SKM-1 treated with dmso at 0.1 percent for 144 hours (cell line): ENCODE results near the gene MTRF1L.

ENCODE experiments used
- DNase-seq: peaks from one replicate; lab custom pipeline; 2025; ENCODE audit not compliant: unreplicated experiment; lab: John Stamatoyannopoulos, UW

MTRF1L gene, protein sequence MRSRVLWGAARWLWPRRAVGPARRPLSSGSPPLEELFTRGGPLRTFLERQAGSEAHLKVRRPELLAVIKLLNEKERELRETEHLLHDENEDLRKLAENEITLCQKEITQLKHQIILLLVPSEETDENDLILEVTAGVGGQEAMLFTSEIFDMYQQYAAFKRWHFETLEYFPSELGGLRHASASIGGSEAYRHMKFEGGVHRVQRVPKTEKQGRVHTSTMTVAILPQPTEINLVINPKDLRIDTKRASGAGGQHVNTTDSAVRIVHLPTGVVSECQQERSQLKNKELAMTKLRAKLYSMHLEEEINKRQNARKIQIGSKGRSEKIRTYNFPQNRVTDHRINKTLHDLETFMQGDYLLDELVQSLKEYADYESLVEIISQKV

DNA sequence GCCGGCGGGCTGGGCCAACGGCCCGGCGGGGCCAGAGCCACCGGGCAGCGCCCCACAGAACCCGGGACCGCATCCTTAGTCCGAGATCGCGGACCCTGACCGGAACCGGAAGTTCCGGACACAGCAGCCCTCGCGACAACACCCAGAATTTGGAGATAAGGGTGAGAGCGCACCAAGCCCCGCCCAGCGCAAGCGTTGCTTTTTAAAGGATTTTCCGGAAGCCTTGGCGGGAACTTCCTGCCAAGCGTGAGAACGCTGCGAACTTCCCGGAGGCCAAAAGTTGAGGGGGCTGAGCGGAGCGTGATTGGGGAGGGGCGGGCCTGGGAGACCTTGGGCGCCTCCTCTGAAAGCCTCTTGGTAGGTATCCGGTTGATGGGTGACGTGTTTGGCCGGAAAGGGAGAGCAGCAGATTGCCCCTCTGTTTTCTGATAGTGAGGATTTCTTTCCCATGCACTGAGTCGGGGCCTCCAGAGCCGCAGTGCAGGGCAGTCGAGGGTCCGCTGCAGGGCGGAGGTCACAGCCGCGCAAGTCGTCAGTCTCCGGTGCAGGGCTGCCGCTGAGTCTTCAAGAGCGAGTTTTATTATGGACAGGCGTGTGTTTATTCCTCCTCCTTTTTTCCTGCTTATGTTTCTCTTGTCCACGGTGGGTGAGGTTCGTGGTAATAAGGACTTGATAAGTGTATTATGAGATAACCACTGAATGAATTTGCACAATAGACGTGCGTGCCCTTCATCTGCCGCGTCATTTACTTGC lies at the start of gene MTRF1L:
TSS of gene MTRF1L (minus strand) at position 97 of the 753 bp plus-strand sequence. CDS start at position 73, 24 bp downstream.
- DNase-seq: peak; percentile 95

DNA sequence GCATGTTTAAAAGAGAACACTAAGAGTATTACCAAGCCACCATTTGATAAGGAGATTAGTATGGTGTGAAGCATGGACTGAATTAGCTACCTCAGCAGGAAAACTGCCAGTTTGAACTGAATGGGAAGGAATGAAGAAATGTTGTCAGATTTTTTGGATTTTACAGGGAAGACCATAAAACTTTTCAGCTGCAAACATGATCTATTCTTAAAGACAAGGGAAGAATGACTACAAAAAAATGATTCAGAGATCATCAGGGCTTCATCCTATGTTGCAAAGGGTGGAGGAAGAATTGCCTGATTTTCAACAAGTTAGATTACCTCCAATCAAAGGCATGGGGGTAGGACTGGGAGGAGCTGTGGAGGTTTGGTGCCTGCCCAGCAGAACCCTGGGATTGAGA lies 49.3 kb upstream of the MTRF1L start:
- DNase-seq: no peak

DNA sequence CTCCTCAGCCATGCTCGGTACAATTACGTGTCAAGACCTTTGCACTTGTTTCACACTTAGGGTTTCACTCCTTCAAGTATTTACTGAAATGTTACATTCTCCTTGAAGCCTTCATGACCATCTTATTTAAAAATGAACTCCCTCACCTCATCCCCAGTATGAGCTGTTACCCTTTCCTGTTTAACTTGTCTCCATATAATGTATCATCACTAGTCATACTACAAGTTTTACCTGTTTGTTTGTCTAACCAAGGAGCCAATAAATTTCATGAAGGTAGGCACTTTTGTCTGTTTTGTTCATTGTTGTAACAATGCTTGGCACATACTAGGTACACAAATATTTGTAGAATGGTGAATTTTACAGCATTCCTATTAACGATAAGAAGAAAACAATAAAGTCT lies 46.1 kb upstream of the MTRF1L start:
- DNase-seq: no peak

DNA sequence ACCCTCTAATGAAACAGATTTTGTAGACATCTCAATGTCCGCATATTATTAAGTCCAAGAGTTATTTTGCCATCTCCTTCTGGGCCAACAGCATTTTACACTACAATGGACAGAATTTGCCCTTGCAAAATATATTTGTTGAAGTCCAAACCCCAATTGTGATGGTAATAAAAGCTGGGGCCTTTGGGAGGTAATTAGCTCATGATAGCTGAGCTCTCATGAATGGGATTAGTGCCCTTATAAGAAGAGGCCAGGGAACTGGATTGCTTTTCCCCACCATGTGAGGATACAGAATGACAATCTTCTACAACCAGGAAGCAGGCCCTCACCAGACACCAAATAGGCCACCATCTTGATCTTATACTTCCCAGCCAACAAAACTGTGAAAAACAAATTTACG lies 44.9 kb upstream of the MTRF1L start:
- no peak for DNase-seq

DNA sequence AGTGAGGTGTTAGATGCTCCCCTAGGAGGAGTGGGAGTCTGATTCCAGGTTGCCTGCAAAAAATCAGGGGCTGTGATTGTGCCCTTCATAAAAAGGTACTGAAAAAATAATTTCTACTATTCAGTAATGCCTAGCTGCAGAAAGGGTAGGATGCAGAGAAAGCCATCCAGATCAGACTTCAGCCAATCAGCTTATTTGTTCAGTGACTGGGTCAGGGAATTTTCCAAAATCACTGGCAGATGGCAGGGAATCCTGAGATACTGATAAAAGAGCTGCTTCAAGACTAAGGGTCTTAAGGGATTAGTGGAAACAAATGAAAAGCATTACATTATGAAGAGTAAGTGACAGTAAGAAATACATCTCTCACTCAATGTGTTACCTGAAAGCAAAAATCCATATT lies 42.8 kb upstream of the MTRF1L start:
- DNase-seq: no peak

DNA sequence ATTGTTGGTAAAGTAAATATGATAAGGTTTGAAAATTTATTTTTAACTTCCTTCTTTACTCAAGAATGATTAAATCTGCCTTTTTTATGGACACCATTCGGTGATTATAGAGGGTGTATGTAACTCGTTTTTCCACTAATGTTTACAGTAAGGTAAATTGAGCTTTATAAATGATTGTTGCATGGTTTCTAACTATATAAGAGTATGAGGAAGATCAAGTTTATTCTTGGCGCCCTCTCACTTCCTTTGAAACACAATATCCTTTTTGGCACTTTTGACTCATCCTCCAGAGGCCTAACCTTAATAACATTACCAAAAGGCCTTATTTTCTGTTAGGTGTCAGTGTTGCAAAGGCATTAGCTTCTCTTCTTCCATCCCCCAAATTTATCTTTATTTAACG lies 41.8 kb upstream of the MTRF1L start:
- DNase-seq: no peak

DNA sequence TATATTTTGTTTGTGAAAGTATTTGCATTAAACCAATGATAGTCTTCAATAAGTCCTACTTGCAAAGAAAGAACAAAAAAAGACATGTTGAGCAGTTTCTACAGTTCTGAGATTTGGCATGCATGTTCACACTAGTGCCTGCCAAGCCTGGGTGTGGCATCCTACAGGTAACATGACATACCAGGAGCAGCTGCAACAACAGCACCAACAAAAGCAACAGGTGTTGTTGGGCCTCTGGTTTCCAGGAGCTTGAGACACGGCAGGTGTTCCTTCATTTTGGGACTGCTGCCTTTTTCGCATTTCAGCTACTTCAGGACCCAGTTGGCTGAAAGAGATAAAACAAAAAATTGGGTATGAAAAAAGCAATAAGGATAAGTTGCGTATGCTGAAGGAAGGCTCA lies 41.2 kb upstream of the MTRF1L start:
- DNase-seq: no peak

DNA sequence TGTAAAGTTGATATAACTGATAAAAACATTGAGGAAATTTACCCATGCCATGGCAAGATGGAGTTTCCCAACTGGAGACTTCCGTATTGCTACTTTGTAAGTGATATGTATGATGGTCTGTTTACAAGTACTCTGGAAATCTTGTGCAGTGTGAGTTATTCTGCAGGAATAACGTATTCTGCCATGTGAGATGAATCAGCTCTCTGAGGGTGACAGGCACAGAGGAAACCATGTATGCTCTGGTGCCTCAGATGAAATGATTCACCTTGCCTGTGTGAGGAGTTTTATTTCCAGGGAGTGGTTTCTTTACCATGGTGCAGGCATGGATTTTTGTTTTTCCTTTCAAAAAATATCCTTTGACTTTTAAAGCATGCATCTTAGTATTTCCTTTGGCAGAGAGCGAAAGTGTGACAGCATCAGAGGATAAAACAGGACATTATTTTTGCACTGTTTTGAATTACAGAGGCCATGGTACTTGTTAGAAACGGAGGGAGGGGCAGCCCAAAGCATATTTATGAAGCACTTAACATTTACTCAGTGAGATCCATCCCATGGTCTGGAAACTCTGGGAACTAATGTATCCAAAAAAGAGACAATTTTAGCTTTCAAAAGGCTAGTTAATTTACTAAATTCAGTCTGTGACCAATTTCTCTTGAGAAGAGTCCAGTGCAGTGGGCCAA lies 36.0 kb upstream of the MTRF1L start:
- DNase-seq: no peak

DNA sequence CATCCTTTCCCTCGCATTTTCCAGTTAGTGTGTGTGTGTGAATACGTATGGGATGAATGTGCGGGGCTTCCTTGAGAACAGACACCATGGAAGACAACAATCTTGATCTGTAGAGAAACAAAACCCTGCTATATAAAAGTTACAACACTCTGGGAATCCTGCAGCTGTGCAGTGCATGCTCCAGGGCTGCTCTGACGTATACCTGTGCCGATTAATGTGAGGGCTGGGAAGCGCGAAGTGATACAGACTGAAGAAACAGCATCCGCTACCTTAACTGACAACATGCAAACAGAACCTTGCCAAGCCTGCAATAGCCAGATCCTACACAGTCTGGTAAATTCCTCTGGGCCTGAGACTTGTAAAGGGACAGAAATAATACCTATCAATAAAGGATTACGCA lies 31.6 kb upstream of the MTRF1L start:
- no peak for DNase-seq

DNA sequence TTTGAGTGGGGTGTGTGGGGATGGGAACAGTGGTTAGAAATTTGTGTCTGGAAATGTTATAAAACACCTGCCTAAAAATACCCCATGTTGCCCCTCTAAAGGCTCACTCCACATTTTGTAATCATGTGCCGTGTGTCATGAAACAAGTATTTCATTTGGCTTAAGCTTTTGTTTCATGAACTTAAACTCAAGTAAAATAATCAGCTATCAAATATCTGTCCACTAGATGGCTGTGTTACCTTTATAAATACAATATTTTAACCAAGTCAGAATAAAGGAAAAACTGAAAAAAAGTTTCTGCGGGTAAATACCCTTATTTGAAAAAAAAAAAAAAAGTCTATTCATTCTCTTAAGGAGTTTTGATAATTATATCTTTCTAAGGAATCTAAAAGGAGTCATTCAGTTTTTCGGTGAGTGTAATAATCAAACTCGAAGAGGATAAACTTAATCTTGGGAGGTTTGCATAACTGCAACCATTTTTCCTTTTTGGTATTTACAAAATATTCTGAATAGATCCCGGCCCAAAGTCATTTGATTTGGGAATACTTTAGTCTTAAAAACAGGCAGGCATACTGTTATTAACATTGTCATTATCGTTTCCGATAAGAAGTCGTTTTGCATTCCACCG lies 29.9 kb upstream of the MTRF1L start:
- peak; percentile 12 for DNase-seq

DNA sequence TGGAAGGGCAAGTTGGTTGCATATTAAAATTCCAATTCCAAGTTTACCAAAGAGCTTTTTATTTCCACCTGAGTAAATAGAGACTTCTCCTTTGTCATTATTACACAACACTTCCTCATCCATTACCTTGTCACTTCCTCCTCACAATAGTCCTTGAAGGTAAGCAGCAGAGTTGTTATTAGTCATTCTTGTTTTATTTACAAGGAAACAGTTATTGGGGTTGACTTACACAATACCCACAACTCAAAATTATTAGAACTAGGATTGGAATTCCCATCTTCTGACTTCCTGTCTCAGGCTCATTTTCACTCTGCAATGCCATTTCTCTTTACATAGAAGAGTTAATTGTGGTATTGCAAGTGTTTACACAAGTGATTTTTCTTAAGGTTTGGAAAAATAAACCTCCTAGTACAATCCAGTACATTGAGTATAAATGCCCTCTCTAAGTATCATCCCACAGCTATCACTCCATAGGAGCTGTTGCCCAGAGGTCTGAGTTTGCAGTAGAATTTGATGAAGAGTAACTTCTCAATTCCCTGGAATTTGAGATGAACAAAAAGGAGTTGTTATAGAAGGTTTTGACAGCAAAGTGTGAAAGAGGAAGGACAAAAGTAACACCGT lies 28.9 kb upstream of the MTRF1L start:
- DNase-seq: peak; percentile 47

DNA sequence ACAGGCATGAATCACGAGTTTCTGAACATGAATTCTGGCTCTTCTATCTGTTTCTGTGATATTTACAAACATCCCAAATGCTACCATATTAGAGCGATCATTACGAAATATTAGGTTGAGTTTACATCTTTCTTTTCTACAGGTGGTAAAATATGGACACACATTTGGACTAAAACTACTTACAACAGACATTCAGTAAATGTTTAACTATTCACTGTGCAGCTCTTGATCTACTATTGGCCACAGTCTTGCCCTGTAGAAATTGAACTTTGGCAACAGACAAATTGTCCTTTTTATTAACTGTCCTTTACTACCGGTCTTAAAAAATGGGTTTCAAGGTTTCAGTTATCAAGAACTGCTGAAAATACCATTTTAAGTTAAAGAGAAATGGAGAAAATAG lies 26.5 kb upstream of the MTRF1L start:
- no peak for DNase-seq

DNA sequence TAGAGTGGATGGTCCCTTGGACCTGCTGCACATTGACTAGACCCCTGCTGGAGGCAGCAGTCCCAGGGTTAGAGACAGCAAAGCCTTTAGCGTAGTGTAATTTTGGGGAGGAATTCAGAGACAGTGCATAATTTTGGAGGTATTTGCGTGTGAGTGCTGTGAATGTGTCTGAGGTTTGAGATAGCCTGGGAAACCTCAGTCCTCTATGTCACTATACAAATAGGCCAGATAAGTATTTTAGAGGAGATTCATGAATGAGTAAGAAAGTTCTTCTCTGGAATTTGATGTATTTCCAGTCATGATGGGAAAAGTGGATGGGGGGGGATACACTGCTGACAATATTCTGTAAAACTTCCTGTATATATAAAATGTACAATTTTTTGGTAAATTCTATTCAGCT lies 25.8 kb upstream of the MTRF1L start:
- DNase-seq: no peak

DNA sequence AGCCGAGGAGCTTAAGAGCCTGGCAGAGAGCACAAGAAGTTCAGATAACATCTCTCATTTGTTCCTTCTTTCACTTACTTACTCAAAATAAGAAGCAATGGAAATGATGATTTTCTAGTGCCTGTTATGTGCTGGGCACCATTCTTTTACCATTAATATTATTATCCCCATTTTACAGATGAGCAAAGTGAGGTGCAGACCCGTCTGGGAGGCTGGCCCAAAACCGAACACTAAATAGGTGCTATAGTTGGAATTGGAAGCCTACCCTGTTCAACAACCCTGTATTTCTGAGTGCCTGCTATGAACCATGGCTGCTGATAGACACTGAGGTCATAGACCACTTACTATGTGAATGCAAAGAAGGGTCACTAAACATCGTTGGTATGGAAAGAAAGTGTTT lies 25.0 kb upstream of the MTRF1L start:
- DNase-seq: no peak

DNA sequence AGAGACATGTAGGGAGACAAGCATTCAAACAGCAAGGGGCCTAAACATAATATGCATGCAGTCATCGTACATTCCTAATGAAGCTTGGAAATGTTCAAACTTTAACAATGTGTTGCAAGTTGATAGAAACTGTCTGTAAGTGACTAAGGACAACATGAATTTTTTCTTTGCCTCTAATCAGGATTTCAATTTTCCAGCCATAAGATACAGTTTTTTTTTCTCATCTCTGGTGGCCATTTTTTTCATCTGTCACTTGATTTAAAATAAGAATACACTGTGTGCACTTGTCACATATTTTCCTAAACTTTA lies 22.2 kb upstream of the MTRF1L start:
- no peak for DNase-seq

DNA sequence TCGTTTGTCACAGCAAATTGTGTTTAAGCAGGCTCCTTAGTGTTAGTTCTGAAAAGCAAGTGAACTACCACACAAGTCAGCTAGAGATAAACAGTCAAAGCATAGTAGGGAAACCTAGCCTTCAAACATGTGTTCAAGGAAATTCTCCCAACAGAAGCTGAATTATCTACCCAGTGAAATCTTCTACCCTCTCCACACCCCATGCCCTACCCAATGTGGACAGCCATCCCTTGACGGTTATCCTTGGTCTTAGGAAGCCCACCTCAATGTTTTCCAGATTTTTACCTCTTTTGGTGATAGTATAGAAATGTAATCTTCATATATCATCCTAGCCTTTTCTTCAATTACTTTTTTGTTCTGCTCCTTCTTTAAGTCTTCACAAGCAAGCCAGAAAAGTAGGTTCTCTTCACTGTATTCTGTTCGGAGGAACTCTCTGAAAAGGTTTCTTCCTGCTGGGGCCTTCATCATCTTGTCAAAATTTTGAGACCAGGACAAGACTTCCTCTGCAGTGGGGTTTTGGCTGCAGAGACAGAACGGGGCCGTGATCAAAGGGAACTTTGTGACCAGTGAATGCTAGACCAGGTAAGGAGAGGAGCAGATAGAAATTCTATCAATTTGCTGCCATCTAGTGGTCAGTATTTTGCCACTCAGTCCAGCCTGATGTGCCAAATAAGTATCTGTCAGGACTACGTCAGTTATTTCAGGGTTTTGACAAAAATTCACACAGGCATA lies 21.6 kb upstream of the MTRF1L start:
- peak; percentile 55 for DNase-seq

DNA sequence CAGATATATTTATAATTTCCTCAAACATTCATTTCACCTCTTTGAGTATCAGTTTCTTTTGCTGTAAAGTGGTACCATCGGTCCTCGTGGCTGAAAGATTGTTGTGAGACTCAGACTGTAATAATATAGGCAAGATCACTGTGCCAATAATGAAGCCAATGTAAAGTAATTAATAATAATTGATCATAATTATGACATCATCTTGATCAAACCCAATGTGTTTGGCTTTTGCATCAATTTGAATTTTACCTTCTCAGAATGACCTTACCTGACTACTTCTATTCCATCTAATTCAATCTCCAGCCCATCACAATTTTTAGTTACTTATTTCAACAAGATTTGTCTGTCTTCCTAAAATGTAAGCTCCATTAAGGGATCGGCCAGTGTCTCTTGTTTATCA lies 15.8 kb upstream of the MTRF1L start:
- DNase-seq: no peak

DNA sequence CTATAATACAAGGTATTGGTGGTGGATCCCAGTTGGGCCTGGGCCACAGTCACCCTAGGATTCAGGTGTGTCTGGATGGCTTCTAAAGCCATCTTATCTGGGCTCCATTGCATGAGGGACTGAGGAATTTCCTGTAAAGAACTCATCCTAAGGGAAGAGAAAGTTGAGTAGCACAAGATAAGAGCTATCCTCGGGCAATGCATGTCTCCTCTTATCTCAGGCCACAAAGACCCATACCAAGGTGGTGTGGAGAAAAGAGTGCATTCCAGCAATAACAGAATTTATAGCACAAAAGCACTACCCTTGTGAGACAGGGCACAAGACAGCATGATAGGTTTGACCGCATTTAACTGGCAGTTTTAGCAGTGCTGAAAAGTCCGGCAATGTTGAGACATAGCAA lies 14.3 kb upstream of the MTRF1L start:
- no peak for DNase-seq

DNA sequence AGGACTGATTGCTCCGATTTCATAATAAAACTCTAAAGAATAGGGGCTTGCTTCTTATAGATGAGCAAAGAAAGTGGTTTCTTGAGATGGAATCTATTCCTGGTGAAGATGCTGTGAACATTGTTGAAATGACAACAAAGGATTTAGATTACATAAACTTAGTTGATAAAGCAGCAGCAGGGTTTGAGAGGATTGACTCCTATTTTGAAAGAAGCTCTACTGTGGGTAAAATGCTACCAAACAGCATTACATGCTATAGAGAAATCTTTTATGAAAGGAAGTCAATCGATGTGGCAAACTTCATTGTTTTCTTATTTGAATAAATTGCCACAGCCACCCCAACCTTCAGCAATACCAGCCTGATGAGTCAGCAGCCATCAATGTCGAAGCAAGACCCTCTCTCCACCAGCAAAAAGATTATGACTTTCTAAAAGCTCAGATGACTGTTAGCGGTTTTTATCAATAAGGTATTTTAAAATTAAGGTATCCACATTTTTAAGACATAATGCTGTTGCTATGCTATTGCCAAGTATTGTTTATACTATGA lies 12.7 kb upstream of the MTRF1L start:
- DNase-seq: no peak

DNA sequence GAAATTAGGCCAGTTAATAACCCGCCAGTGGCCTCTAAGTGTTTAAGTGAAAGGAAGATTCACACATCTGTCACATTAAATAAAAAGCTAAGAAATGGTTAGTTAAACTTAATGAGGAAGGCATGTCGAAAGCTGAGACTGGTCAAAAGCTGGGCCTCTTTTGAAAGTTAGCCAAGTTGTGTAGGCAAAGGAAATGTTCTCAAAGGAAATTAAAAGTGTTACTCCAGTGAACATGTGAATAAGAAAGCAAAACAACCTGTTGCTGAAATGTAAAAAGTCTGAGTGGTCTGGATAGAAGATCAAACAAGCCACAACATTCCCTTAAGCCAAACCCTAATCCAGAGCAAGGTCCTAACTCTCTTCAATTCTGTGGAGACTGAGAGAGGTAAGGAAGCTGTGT lies 10.9 kb upstream of the MTRF1L start:
- no peak for DNase-seq
